ENCODE results near the gene BAX.

The BAX gene

GRCh38 chr19:48975947-48976847 lies 21.5 kb downstream of the BAX start:
- TF ChIP-seq YY1 (IDR thresholded peaks at IDR 0.05; ENCODE audit: insufficient read depth, insufficient read length) (no peak), SUZ12 (IDR thresholded peaks at IDR 0.05; ENCODE audit: extremely low read depth, insufficient read depth, insufficient read length) (no peak), ZNF274 (IDR thresholded peaks at IDR 0.05; ENCODE audit: low read depth, low read length) (no peak)
- Histone ChIP-seq H3K36me3 (ENCODE audit: insufficient read depth, insufficient read length, low read length) (peaks cover 47% of the 10 kb centered on the region), H3K4me3 (ENCODE audit: insufficient read length, low read depth) (no peak overlapping the region), H3K27me3 (ENCODE audit: insufficient read depth, insufficient read length) (no peaks in the 10 kb centered on the region), H3K9ac (ENCODE audit: insufficient read length, low read depth) (no peak overlapping the region), H3K9me3 (ENCODE audit: insufficient read depth, low read length) (no peaks in the 10 kb centered on the region), H3K4me1 (ENCODE audit: insufficient read depth, insufficient read length) (no peaks in the 10 kb centered on the region)
- DNase-seq (ENCODE audit: low read depth, low spot score): no peak

DNA sequence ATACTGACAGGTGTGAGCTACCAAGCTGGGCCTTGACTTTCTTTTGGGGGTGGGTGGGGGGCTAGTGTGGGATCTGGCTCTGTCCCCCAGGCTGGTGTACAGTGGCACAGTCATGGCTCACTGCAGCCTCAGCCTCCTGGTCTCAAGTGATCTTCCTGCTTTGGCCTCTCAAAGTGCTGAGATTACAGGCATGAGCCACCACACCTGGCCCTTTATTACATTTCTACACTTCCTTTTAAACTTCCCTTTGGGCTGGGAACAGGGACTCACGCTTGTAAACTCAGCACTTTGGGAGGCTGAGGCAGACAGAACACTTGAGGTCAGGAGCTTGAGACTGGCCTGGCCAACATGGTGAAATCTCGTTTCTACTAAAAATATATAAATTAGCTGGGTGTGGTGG lies 22.4 kb downstream of the BAX start:
- Histone ChIP-seq H3K4me3 (ENCODE audit: insufficient read length, low read depth) (no peak overlapping the region), H3K4me1 (ENCODE audit: insufficient read depth, insufficient read length) (no peaks in the 10 kb centered on the region), H3K27me3 (ENCODE audit: insufficient read depth, insufficient read length) (no peaks in the 10 kb centered on the region), H3K9me3 (ENCODE audit: insufficient read depth, low read length) (no peaks in the 10 kb centered on the region), H3K9ac (ENCODE audit: insufficient read length, low read depth) (no peak overlapping the region), H3K36me3 (ENCODE audit: insufficient read depth, insufficient read length, low read length) (peaks cover 51% of the 10 kb centered on the region)
- DNase-seq (ENCODE audit: low read depth, low spot score): no peak
- no peak for TF ChIP-seq ZNF274 (IDR thresholded peaks at IDR 0.05; ENCODE audit: low read depth, low read length)
- no peak for TF ChIP-seq SUZ12 (IDR thresholded peaks at IDR 0.05; ENCODE audit: extremely low read depth, insufficient read depth, insufficient read length)
- TF ChIP-seq YY1 (IDR thresholded peaks at IDR 0.05; ENCODE audit: insufficient read depth, insufficient read length): no peak

DNA sequence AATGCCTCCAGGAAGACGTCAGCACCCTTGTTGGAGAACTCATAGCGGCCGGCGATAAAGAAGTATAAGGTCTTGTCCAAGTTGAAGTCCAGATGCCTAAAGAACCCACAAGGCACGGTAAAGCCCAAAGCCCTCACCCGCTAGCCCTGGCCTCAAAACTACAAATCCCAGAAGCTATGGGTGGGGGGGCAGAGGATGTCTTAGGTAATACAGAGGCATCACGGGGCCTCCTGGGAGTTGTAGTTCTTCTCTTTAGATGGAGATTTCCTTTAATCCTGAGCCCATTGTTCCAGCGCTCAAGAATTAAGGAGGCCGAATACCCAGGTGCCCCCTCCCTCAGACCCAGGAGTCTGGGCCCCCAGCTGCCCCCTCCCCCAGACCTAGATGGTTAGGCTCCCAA lies 27.6 kb downstream of the BAX start:
- DNase-seq (ENCODE audit: low read depth, low spot score): no peak
- H3K36me3 ChIP-seq (ENCODE audit: insufficient read depth, insufficient read length, low read length): peaks cover 63% of the 10 kb centered on the region
- TF ChIP-seq YY1 (IDR thresholded peaks at IDR 0.05; ENCODE audit: insufficient read depth, insufficient read length): no peak
- no peak for TF ChIP-seq SUZ12 (IDR thresholded peaks at IDR 0.05; ENCODE audit: extremely low read depth, insufficient read depth, insufficient read length)
- TF ChIP-seq ZNF274 (IDR thresholded peaks at IDR 0.05; ENCODE audit: low read depth, low read length): no peak

GRCh38 chr19:48985711-48986110 lies 31.0 kb downstream of the BAX start:
- H3K9ac ChIP-seq (ENCODE audit: insufficient read length, low read depth): no peak overlapping the region
- no peaks in the 10 kb centered on the region for H3K9me3 ChIP-seq (ENCODE audit: insufficient read depth, low read length)
- no peak for TF ChIP-seq YY1 (IDR thresholded peaks at IDR 0.05; ENCODE audit: insufficient read depth, insufficient read length)
- DNase-seq (ENCODE audit: low read depth, low spot score): no peak
- H3K4me3 ChIP-seq (ENCODE audit: insufficient read length, low read depth): no peak overlapping the region
- peaks cover 8% of the 10 kb centered on the region for H3K4me1 ChIP-seq (ENCODE audit: insufficient read depth, insufficient read length)
- H3K36me3 ChIP-seq (ENCODE audit: insufficient read depth, insufficient read length, low read length): peaks cover 71% of the 10 kb centered on the region
- H3K27me3 ChIP-seq (ENCODE audit: insufficient read depth, insufficient read length): no peaks in the 10 kb centered on the region

More for the DNA sequence above, 27.6 kb downstream of the BAX start:
- Histone ChIP-seq H3K27me3 (ENCODE audit: insufficient read depth, insufficient read length) (no peaks in the 10 kb centered on the region), H3K9me3 (ENCODE audit: insufficient read depth, low read length) (no peaks in the 10 kb centered on the region), H3K9ac (ENCODE audit: insufficient read length, low read depth) (no peak overlapping the region), H3K4me3 (ENCODE audit: insufficient read length, low read depth) (no peak overlapping the region), H3K4me1 (ENCODE audit: insufficient read depth, insufficient read length) (no peaks in the 10 kb centered on the region)

GRCh38 chr19:48986211-48986610 lies 31.5 kb downstream of the BAX start:
- Histone ChIP-seq H3K4me1 (ENCODE audit: insufficient read depth, insufficient read length) (peaks cover 12% of the 10 kb centered on the region), H3K36me3 (ENCODE audit: insufficient read depth, insufficient read length, low read length) (peaks cover 76% of the 10 kb centered on the region), H3K9me3 (ENCODE audit: insufficient read depth, low read length) (no peaks in the 10 kb centered on the region), H3K27me3 (ENCODE audit: insufficient read depth, insufficient read length) (no peaks in the 10 kb centered on the region), H3K4me3 (ENCODE audit: insufficient read length, low read depth) (no peak overlapping the region), H3K9ac (ENCODE audit: insufficient read length, low read depth) (no peak overlapping the region)
- no peak for TF ChIP-seq SUZ12 (IDR thresholded peaks at IDR 0.05; ENCODE audit: extremely low read depth, insufficient read depth, insufficient read length)
- no peak for TF ChIP-seq YY1 (IDR thresholded peaks at IDR 0.05; ENCODE audit: insufficient read depth, insufficient read length)
- TF ChIP-seq ZNF274 (IDR thresholded peaks at IDR 0.05; ENCODE audit: low read depth, low read length): no peak
- DNase-seq (ENCODE audit: low read depth, low spot score): no peak

DNA sequence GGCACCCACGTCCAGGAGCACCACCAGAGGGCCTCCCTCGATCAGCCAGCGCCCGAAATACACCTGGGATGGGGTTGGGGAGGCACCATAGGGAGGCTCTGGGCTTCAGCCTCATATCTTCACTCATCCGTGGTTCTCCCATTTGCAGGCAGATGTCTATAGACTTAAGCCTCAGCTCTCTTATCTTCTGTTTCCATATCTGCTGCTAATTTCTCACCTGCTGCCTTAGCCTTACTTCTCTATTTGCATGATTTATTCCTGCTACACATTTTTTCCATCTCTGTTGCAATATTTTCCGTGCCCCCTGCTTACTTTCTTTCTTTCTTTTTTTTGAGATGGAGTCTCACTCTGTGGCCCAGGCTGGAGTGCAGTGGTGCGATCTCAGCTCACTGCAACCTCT lies 32.6 kb downstream of the BAX start:
- Histone ChIP-seq H3K9me3 (ENCODE audit: insufficient read depth, low read length) (no peaks in the 10 kb centered on the region), H3K27me3 (ENCODE audit: insufficient read depth, insufficient read length) (no peaks in the 10 kb centered on the region), H3K36me3 (ENCODE audit: insufficient read depth, insufficient read length, low read length) (peaks cover 69% of the 10 kb centered on the region), H3K9ac (ENCODE audit: insufficient read length, low read depth) (no peak overlapping the region), H3K4me1 (ENCODE audit: insufficient read depth, insufficient read length) (peaks cover 17% of the 10 kb centered on the region), H3K4me3 (ENCODE audit: insufficient read length, low read depth) (no peak overlapping the region)
- TF ChIP-seq YY1 (IDR thresholded peaks at IDR 0.05; ENCODE audit: insufficient read depth, insufficient read length) (no peak), ZNF274 (IDR thresholded peaks at IDR 0.05; ENCODE audit: low read depth, low read length) (no peak), SUZ12 (IDR thresholded peaks at IDR 0.05; ENCODE audit: extremely low read depth, insufficient read depth, insufficient read length) (no peak)
- DNase-seq (ENCODE audit: low read depth, low spot score): no peak

GRCh38 chr19:48988286-48988685 lies 33.6 kb downstream of the BAX start:
- Histone ChIP-seq H3K4me1 (ENCODE audit: insufficient read depth, insufficient read length) (peaks cover 17% of the 10 kb centered on the region), H3K9me3 (ENCODE audit: insufficient read depth, low read length) (no peaks in the 10 kb centered on the region), H3K36me3 (ENCODE audit: insufficient read depth, insufficient read length, low read length) (peaks cover 59% of the 10 kb centered on the region), H3K9ac (ENCODE audit: insufficient read length, low read depth) (no peak overlapping the region), H3K27me3 (ENCODE audit: insufficient read depth, insufficient read length) (no peaks in the 10 kb centered on the region), H3K4me3 (ENCODE audit: insufficient read length, low read depth) (no peak overlapping the region)
- no peak for TF ChIP-seq YY1 (IDR thresholded peaks at IDR 0.05; ENCODE audit: insufficient read depth, insufficient read length)
- TF ChIP-seq SUZ12 (IDR thresholded peaks at IDR 0.05; ENCODE audit: extremely low read depth, insufficient read depth, insufficient read length): no peak
- no peak for TF ChIP-seq ZNF274 (IDR thresholded peaks at IDR 0.05; ENCODE audit: low read depth, low read length)
- DNase-seq (ENCODE audit: low read depth, low spot score): no peak
